GM19395 (cell line): ENCODE results near the gene CHRNA3.

Experiments used
- ATAC-seq: cut with Tn5 transposase; IDR thresholded peaks from one replicate; pipeline ENCODE4 v1.9.1; 2021; ENCODE audit warnings: mild to moderate bottlenecking, moderate library complexity; ENCODE audit not compliant: unreplicated experiment

CHRNA3 gene

DNA sequence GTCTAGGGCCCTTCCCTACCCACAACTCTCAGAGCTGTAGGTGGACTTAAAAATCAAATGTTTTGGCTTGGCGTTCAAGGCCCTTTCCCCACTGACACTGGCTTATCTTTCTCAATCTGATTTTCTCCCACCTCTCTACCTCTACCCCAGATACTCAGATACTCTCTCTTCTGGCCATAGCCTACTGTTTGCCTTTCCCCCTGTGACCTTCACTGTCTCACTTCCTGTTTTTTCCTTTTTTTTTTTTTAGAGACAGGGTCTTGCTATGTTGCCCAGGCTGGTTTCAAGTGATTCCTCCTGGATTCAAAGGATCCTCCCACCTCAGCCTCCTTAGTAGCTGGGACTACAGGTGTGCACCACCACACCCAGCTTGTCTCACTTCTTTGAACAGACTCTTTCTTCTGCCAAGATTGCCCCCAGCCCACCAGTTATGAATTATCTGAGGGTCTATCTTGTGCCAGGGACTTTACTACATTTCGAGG is 15.6 kb upstream of the CHRNA3 start:
- no peak for ATAC-seq

DNA sequence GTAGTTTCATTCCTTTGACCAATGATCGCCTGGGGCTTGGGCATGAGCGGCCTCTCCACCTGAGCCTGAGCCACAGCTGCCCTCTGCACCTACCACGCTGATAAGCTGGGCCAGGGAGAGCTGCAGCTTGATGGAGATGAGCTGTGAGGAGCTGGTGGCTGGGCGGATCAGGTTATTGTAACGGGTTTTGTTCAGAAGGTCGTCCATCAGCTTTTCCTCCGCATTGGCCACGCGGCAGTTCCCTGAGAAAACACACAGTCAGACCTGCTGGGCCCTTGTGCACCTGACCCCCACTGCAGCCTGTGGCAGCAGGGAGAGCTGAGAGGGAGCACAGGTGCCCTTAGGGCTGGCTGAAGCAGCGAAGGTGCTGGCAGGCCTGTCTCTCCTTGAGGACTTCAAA is 14.6 kb upstream of the CHRNA3 start:
- ATAC-seq = no peak

DNA sequence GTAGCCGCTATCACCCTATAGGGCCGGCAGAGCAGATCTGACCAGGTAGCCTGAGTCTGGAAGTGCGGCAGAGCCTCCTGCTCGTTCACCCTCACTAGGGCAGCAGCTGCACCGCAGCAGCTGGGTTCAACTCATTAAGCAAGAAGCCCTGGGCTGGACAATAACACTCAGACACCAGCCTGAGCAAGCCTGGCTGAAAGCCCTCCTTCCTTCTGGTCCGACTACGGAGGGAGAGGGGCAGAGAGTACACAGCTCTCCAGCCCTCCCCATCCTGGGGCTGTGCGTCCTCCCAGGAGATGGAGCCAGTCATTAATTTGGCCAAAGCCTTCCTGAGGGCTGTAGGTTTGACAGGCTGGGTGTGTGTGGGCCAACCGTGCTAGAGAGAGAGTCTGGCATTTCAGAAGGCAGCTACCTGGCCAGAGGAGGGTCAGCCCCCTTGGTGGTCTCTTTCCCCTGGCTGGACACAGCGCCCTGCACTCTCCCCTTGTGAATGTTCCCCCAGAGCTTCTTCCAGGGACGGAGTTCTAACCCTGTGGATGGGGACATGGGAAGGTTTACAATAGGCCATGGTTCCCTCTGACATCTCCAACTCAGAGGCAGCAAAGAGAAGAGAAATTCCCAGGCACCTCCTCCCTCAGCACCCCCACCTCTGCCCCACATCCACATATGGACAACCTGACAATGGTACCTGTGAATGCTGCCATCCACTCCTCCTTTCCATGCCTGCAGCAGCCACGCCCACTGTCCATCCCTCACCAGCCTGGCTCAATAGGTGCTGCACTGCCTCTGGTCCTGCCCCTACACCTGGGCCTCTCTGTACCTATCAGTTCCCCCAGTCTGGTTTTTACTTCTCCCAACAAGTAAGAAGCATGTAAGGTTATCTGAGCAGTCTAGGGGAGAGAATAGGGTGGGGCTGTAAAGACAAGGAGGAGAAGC is 13.7 kb upstream of the CHRNA3 start:
- no peak for ATAC-seq

DNA sequence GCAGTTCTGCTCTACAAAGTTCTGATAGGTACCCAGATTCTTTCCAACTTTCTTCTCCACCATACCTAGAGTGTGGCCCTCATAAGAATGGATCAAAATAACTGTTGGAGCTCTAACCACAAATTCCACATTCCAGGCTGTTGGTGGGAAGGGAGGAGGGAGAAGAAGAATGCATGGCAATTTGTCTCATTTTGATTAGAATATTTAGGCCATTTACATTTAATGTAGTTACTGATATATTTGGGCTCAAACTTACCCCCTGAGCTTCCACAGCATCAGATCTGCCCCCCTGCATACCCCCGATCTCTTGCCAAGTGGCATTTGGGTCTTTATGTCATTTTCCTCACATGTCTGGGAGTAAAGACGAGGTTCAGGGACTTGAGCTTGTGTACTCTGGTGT is 12.6 kb upstream of the CHRNA3 start:
- ATAC-seq = no peak

DNA sequence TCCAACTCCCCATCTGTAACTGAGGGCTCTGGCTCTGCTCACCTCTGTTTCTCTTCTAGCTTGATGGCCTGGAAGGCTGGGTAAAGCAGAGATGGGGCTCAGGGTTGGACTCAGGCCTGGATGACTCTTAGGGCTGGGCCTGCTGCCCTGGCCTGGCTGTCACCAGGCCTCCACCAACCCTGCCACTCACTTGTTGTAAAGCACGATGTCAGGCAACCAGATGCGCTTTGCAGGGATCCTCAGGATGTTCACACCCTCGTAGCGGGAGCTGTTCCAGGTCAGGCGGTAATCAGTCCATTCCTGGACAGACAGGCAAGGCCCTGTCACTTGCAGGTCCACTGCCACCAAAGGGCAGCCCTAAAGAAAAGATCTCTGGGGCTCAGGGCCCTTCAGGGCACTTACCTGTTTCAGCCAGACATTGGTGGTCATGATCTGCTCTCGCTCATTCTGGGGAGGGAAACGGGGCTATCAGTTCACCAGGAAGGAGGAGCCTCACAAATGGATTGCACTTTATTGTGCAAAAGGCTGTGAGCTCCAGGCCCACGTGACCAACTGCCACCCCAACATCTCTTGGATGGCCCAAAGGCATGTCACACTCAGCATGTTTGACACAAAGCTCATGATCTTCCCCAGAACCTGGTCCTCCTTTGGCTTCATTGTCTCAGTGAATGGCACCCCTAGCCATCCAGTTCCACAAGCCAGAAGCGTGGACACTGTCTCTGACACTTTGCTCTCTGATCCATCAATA is 10.3 kb upstream of the CHRNA3 start:
- no peak for ATAC-seq

DNA sequence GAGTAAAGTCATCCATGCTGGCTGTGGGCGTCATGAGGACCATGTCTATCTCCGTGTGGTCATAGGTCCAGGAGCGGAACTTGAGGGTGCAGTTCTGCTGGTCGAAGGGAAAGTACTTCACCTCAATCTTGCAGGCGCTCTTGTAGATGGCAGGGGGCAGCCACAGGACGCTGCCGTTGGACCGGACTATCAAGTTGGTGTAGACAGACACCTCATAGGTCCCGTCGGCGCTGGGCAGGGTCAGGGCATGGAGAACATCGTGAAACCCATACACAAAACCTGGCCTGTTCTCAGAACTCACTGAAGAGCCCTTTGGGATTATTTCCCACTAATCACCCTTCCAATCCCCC is 8.9 kb upstream of the CHRNA3 start:
- no peak for ATAC-seq

DNA sequence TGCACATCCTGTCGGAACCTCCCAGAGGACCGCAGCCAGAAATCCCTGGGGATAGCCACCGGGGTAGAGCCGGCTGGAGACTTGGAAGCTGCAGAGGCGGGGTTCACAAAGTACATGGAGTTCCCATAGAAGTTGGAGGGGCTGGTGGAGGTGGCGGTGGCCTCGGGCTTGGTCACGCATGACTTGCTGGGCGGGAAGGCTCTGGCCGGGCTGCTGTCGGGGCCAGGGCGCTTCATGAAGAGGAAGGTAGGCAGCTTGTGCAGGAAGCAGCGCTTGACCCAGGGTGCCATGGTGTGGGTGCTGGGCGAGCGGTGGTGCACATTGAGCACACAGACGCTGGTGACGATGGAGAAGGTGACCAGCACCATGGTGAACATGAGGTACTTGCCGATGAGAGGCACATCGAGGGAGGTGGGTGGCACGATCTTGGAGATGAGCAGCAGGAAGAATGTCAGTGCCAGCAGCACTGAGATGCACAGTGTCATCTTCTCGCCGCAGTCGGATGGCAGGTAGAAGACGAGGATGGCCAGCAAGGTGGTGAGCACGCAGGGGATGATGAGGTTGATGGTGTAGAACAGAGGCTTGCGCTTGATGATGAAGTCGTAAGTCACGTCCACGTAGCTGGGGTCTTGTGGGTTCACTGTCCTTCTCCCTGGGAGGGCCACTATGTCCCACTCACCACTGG is 8.4 kb upstream of the CHRNA3 start:
- ATAC-seq = no peak

DNA sequence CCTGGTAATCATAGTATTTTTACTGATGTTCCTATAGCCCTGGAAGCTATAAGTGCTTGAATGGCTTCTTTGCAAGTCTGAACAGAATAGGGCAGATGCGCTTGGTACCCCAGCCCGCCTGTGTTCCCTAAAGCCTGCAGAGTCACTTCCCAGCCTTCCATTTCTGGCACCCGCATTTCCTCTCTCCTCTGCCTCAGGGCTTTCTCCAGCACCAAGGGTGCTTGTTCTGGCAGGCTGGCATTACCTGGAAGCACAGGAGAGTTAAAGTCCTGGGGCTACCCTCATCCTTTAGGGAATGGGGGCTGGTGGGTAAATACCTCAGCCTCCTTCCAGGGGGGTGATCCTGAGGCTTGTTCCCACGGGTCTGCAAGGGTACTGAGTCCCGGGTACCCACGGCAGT is 7.4 kb upstream of the CHRNA3 start:
- no peak for ATAC-seq

DNA sequence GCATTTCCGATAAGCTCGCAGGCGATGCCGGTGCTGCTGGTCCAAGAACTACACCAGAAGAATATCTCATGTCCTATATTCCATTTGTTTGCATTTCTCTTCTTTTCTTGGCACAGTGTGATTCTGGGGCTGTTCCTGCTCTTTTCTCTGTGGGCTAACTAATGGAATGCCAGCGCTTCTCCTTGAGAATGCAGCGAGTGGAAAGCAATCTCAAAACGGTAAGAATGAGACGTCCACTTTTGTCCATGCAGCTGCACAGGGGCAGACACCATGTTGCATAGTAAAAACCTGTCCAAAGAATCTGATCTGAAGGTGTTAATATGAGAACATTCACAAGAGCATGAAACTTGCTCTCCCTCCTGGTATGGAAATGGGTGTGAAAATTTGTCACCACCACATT is 6.6 kb upstream of the CHRNA3 start:
- no peak for ATAC-seq

DNA sequence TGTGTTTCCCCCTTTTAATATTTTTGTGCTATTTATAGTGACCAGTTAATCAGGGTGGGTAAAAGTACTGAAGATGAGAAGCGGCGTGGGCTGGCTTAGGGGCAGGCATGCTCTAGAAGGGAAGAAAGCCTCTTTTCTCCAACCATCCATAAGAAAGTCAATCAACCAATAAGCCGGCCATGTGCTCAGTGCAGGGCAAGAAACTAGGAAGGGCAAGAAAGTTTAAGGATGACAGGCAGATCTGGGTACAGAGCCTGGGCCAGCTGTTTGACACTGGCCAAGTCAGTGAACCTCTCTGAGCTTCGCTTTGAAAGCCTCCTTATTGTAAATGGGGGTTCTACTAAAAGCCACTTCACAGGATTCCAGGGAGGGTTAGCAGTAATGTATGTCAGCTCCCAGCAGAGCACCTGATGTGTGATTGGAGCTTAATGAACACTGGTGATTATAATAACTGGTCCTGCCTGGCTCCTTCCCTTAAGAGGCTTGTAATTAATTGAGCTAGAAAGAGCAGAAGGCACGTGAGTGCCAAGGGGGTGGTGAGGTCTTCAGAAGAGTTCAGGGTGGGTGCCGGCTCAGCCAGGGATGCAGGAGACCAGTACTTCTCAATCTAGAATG is 5.7 kb upstream of the CHRNA3 start:
- no peak for ATAC-seq

DNA sequence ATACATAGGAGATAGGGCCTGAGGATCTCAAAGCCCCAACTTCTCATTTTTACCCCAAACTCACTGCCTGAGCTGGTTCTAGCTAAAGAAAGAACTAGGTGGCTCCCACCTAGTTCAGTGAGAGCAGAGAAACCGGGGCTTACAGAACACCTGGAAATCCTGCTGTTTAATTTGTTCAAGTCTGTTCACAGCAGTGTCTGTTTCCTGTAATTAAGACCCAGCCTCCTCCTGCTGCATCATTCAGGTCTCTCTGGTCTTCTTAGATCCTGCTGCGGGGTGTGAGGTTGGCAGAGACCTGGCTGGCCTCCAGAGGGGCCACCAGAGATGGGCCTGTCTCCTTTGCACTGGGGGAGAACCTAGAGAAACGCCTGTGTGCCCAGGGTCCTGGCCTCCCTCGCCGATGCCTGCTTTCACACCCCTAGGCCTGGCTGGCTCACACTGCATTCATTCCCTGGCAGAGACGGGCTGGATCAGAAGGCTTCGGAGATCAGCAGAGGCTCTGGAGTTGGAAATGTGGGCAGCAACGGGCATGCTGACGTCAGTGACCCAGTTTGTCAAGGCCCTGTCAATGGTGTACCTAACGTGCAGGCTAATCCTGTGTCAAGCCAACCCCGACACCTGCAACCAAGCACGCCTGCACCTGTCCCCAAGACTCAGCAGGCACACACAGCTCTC is 4.9 kb upstream of the CHRNA3 start:
- ATAC-seq = no peak

DNA sequence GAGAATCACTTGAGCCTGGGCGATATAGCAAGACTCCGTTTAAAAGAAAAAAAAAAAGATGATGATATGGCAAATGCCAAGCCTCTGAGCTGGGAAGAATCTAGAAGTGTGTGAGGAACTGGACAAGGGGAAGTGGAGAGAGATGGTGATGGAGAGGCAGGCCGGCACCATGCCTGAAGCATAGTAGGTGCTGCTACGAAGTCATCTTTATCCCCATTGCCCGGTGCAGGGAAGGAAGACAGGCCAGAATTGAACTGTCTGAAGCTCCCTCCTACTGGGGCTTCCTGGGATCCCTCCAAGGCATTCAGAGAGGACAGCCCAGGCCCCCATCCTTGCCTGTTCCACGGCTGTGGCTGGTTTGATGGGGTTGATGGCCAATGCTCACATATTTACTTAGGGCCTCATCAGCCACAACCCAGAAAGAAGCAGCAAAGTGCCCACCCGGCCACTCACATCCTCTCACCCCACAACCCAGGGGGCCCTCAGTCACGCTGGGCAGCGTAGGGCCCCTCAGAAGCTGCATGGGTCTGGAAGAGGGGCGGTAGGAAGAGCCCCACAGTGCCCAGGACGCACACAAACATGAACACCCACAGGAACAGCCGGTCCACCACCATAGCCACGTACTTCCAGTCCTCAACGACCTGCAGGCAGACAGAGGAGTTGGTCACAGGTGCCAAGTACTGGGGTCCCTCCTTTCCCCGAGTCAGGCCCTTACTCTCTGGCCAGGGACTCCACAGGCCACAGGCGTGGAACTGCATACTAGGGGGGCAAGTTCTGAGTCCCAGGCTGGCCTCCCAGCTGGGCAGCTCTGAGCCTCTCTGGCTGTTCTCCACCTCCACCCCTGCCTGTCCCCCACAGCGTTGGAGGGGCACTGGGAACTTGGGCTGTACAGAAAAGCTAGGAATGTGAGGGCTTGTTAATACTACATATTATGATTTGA is 4.1 kb upstream of the CHRNA3 start:
- ATAC-seq = no peak

DNA sequence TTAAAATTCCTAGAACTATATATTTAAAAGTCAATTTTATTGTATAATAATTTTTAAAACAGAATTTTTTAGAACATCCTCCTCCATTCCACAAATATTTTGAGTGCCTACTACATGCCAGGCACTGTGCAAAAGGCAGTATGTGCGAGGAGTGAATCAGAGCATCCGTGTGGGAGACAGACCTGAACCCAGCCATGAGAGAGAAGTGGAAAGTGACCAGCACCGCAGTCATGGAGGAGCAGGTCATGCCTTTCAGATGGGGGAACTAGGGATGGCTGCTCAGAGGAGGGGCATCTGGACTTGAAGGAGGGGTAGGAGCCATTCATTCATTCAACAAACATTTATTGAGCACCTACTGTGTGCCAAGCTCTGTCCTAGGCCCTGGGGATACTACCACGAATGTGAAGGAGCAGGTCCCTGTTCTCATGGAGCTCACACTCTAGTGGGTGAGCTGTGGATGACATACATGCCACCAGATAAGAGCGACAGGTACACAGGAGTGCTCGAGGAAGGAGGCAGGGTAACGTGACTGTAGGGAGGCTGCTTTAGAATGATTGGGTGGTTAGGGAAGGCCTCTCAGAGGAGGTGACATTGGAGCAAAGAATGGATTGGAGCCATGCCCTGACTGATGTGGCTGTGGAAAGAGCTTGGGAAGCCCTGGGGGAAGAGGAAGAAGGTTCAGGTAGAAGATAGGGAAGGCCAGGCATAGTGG is 3.1 kb upstream of the CHRNA3 start:
- no peak for ATAC-seq

DNA sequence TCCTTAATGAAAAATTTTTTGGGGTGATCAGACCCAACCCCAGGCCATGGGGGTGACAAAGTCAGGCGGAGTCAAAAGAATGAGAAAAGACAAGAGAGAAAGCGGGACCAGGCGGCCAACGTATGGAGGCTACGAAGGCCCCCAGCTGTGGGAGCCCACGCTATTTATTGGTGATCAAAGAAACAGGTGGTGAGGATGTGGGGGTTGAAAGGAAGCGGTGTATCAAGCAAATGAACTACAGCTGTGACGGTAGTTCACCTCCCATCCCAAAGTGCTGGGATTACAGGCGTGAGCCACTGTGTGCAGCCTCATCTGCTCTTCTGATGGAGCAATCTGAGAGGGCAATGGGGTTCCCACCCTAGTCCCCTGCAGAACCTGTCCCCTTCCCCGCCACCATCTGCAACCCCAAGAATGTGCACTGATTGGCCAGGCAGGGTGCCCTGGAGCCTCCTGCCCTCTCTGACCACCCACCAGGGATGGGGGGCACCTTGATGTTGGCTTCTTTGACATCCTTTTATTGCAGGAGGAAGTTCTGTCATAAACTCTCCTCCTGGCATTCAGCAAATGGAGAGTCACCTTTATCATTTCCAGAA is 1.1 kb upstream of the CHRNA3 start:
- no peak for ATAC-seq

DNA sequence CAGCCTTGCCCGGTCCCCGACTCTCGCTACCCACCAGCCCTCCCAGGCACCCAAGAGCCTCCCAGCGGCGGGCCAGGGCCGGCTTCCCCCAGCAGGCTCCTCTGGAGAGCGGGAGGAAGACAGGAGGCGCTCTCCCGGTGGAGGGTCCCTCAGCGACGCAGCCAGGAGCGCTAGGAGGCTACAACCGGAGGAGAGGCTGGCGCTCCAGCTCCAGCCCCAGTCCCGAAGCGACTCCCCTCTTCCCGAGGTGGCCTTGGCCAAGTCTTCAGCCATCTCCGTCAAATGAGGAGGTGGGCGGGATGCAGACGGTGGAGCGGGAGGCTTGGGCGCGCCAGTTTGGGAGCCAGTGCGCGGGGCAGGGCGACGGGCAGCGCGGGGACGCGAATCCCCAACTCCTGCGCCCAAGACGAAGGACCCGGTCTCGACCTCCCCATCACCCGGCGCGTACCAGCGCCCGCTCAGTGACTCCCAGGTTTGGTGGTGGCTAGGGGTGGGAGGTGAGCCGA is 722 bp downstream of the CHRNA3 start:
- no peak for ATAC-seq

DNA sequence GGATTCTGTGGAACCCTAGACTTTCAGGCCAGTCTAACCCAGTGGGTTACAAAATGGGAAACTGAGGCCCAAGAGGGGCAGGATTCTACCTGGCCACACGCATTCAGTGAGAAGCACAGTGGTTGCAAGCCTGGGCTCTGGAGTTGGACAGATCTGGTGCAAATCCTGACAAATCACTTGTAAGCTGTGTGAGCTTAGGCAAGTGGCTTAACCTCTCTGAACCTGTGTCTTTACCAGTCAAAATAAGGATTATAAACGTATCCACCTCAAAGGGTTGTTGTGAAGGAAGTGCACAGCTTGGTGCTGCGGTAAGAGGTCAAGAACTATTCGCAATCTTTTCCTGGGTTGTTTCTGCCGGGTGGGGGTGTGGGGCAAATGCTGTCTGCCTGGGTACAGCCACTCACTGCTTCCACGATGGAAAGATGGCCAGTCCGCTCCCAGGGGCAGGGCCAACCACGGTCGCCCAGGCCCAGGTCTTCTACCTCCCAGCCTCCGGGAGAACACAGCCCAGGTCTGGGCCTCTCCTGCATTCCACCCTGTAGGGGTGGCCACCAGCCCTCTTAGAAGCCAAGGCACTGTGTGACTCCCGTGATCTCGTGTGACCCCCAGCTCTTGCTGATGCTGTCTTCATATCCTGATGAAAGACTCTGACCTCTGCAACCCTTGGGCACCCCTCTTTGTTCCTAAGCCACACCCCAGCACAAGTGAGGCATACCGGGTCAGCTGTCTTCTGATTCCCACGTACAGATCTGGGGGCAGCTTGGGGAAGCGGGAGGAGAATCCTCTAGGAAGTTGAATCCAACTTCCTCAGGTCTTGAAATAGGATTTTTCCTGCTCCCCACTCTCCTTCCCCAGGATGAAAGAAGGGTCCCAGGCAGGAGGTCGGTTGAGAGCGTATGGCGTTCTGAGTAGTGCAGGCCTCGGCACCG is 1.5 kb downstream of the CHRNA3 start:
- ATAC-seq = no peak

DNA sequence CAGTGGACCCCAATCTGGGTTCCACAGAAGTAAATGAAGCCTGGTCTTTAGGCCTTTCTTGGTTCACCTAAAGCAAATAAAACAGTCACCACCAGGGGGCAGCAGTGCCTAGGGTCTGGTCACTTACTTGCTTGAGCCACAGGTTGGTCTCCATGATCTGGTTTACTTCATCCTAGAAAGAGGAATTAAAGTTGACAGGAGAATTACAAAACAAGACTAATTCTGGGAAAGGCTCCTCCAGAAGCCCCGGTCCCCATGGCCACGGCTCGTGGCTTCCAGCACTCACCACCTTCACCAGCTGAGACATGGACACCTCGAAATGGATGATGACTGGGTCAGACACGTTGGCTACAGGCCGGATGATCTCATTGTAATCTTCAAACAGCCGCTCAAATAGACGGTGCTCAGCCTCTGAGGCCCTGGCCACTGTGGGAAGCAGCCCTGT is 2.3 kb downstream of the CHRNA3 start:
- no peak for ATAC-seq
